OCI-LY3 (cell line): ENCODE data around the gene BCOR.

Experiments
- CTCF ChIP-seq: fragments of 200-600, 300-600 bp; sonication (generic); IDR thresholded peaks from 2 replicates; pipeline ENCODE4 v1.5.1; 2014; ENCODE audit warnings: antibody characterized with exemption, low read length, low read depth
- EZH2phosphoT487 ChIP-seq: fragments of 200-600 bp; shearing (Covaris generic); IDR thresholded peaks from 2 replicates; pipeline ENCODE4 v1.6.1; 2018; ENCODE audit warnings: antibody characterized with exemption, mixed run types, low read depth

- no peak for TF ChIP-seq CTCF
- TF ChIP-seq EZH2phosphoT487 = no peak
Observed at GRCh38 chrX:40088299-40088625, 9.5 kb downstream of the BCOR start.
